HepG2 (cell line): ENCODE measurements around the gene FIBIN. TPM values are rescaled to one million over a fixed set of nuclear protein-coding genes. Genes with fewer than 3 reads are reported as not detected.

Experiments
- ATAC-seq: fragments of 200-7000 bp; cut with Tn5 transposase; 3 replicates; pipeline ENCODE4 v1.9.1; 2020; ENCODE audit warnings: mild to moderate bottlenecking, moderate library complexity
- BruUV-seq: library from RNA; stranded (reverse); fragments of 400-500 nt; replicated peaks from 2 replicates; lab custom pipeline; 2021; lab: Mats Ljungman, UMichigan
- CTCF ChIA-PET: fragments of 300-600 bp; formaldehyde crosslinking; extraction: SDS; loops from one replicate; lab custom pipeline; 2021; ENCODE audit warnings: low total read pairs, inconsistent platforms, low intra/inter-chr PET ratio; lab: Yijun Ruan, JAX
- POLR2A ChIA-PET: fragments of 350-600 bp; sonication (Branson Sonifier 250); formaldehyde crosslinking; loops from one replicate; lab custom pipeline; 2020; ENCODE audit warnings: antibody characterized with exemption, inconsistent platforms; lab: Yijun Ruan, JAX
- DNase-seq: peaks from one replicate; pipeline ENCODE4 v3.0.0-alpha.2; 2015; ENCODE audit warnings: low spot score
- FAIRE-seq: peaks from 3 replicates; lab custom pipeline; 2011; peaks lifted over from hg19 to GRCh38; lab: Jason Lieb, UNC
- H2AFZ ChIP-seq: one replicate; pipeline ENCODE4 v1.6.1; 2011; ENCODE audit warnings: low read length, inconsistent platforms
- H3K27ac ChIP-seq: fragments of 300-600 bp; 3 replicates; pipeline ENCODE4 v1.8.0; 2011; ENCODE audit warnings: mixed run types, mild to moderate bottlenecking, mixed read lengths, low read length, inconsistent platforms; ENCODE audit not compliant: insufficient read depth; ENCODE audit errors: extremely low read length
- H3K27me3 ChIP-seq, 2 experiments: fragments of 200-600 bp in 1 of 2; 2 replicates in 1 of 2; 3 replicates in 1 of 2; pipeline versions ENCODE4 v1.6.0 to v1.8.0; 2011; ENCODE audit warnings: low read length in 2 of 2, mild to moderate bottlenecking in 2 of 2, moderate library complexity in 2 of 2, inconsistent platforms in 1 of 2; ENCODE audit not compliant: insufficient read depth in 2 of 2, control insufficient read depth in 1 of 2
- H3K36me3 ChIP-seq, 2 experiments: fragments of 200-600 bp in 1 of 2; replicated peaks in 1 of 2; 2 replicates in 1 of 2; 3 replicates in 1 of 2; pipeline versions ENCODE4 v1.5.1 to v1.8.0; 2011; ENCODE audit warnings: low read length in 2 of 2, inconsistent platforms in 1 of 2; ENCODE audit not compliant: insufficient read depth in 2 of 2, control insufficient read depth in 1 of 2
- H3K4me1 ChIP-seq: 2 replicates; pipeline ENCODE4 v1.5.1; 2012; ENCODE audit warnings: low read length, inconsistent platforms; ENCODE audit not compliant: insufficient read depth
- H3K4me2 ChIP-seq: 2 replicates; pipeline ENCODE4 v1.6.0; 2011; ENCODE audit warnings: low read depth, low read length, inconsistent platforms
- H3K4me3 ChIP-seq, 3 experiments: fragments of 200-600 bp in 1 of 3; sonication (generic), shearing (Covaris generic) in 1 of 3; replicated peaks in 1 of 3; 2 replicates each; pipeline ENCODE4 v1.5.1; 2011 to 2016; ENCODE audit warnings: low read length in 3 of 3, inconsistent platforms in 2 of 3, low read depth in 2 of 3, mild to moderate bottlenecking in 2 of 3, control low read depth in 1 of 3, mixed read lengths in 1 of 3; ENCODE audit not compliant: insufficient read depth in 1 of 3
- H3K79me2 ChIP-seq: one replicate; pipeline ENCODE4 v1.6.1; 2011; ENCODE audit warnings: low read length, inconsistent platforms; ENCODE audit not compliant: insufficient read depth
- H3K9ac ChIP-seq: 2 replicates; pipeline ENCODE4 v1.6.0; 2011; ENCODE audit warnings: mild to moderate bottlenecking, low read depth, low read length, inconsistent platforms; ENCODE audit not compliant: insufficient read depth
- H3K9me3 ChIP-seq: 2 replicates; pipeline ENCODE4 v1.5.1; 2012; ENCODE audit warnings: mild to moderate bottlenecking, low read length
- H4K20me1 ChIP-seq: 2 replicates; pipeline ENCODE4 v1.6.0; 2011; ENCODE audit warnings: inconsistent platforms, mild to moderate bottlenecking, low read length, moderate library complexity; ENCODE audit not compliant: insufficient read depth
- ATF6 ChIP-seq: sonication (generic); formaldehyde crosslinking; conservative IDR thresholded peaks from 2 replicates; pipeline ENCODE4 v1.4.0; 2020; ENCODE audit warnings: missing genetic modification reagents
- BRF2 ChIP-seq: sonication (generic); formaldehyde crosslinking; IDR thresholded peaks from 2 replicates; pipeline ENCODE4 v1.8.1; 2022; ENCODE audit warnings: mild to moderate bottlenecking, missing genetic modification reagents
- CBX5 ChIP-seq: sonication (generic); formaldehyde crosslinking; IDR thresholded peaks from 2 replicates; pipeline ENCODE4 v1.4.0; 2020; ENCODE audit warnings: missing genetic modification reagents, borderline replicate concordance
- ELF4 ChIP-seq: sonication (generic); formaldehyde crosslinking; IDR thresholded peaks from 2 replicates; pipeline ENCODE4 v1.5.0; 2020; ENCODE audit warnings: missing genetic modification reagents, mild to moderate bottlenecking, moderate library complexity, borderline replicate concordance
- ERF ChIP-seq: IDR thresholded peaks from 2 replicates; pipeline ENCODE4 v1.6.1; 2018; ENCODE audit warnings: missing biosample characterization, missing genetic modification reagents
- FOXO1 ChIP-seq: sonication (generic); formaldehyde crosslinking; IDR thresholded peaks from 2 replicates; pipeline ENCODE4 v1.4.0; 2020; ENCODE audit warnings: missing genetic modification reagents
- HINFP ChIP-seq: sonication (generic); formaldehyde crosslinking; IDR thresholded peaks from 2 replicates; pipeline ENCODE4 v1.4.0; 2020; ENCODE audit warnings: low read depth, mild to moderate bottlenecking, missing genetic modification reagents
- JUND ChIP-seq: sonication (generic); formaldehyde crosslinking; IDR thresholded peaks from 2 replicates; pipeline ENCODE4 v1.8.0; 2022; ENCODE audit warnings: mild to moderate bottlenecking, missing genetic modification reagents
- MAFK ChIP-seq, 2 experiments: IDR thresholded peaks in 1 of 2; conservative IDR thresholded peaks in 1 of 2; 2 replicates each; pipeline ENCODE4 v1.6.1; 2011; ENCODE audit warnings: improper control_type of control experiment in 2 of 2, low read length in 2 of 2
- SKI ChIP-seq: fragments of 450-650 bp; IDR thresholded peaks from one replicate; pipeline ENCODE4 v1.6.1; 2018; ENCODE audit warnings: mild to moderate bottlenecking; ENCODE audit not compliant: partially characterized antibody
- SKIL ChIP-seq: sonication (generic); formaldehyde crosslinking; IDR thresholded peaks from 2 replicates; pipeline ENCODE4 v1.8.0; 2022; ENCODE audit warnings: missing genetic modification reagents, mild to moderate bottlenecking, moderate library complexity, borderline replicate concordance
- SMAD9 ChIP-seq: sonication (generic); formaldehyde crosslinking; IDR thresholded peaks from 2 replicates; pipeline ENCODE4 v1.5.1; 2020; ENCODE audit warnings: mild to moderate bottlenecking, missing genetic modification reagents
- TOPORS ChIP-seq: sonication (generic); formaldehyde crosslinking; IDR thresholded peaks from 2 replicates; pipeline ENCODE4 v1.8.0; 2023; ENCODE audit warnings: mild to moderate bottlenecking, missing genetic modification reagents
- ZNF124 ChIP-seq: sonication (generic); formaldehyde crosslinking; IDR thresholded peaks from 2 replicates; pipeline ENCODE4 v1.4.0; 2020; ENCODE audit warnings: missing genetic modification reagents
- ZNF326 ChIP-seq: sonication (generic); formaldehyde crosslinking; IDR thresholded peaks from 2 replicates; pipeline ENCODE4 v1.4.0; 2020; ENCODE audit warnings: missing genetic modification reagents, borderline replicate concordance
- ZNF629 ChIP-seq: sonication (generic); formaldehyde crosslinking; conservative IDR thresholded peaks from 2 replicates; pipeline ENCODE4 v1.5.0; 2020; ENCODE audit warnings: missing genetic modification reagents
- ZNF740 ChIP-seq: sonication (generic); formaldehyde crosslinking; IDR thresholded peaks from 2 replicates; pipeline ENCODE4 v1.4.0; 2020; ENCODE audit warnings: missing genetic modification reagents
- WGBS: methylation state at CpG from one replicate; pipeline ENCODE4 v1.1.6; 2017; ENCODE audit warnings: low lambda C conversion rate; 5-methylcytosine and 5-hydroxymethylcytosine counted together
- in situ Hi-C: cut with HindIII; loops from 2 replicates; pipeline ENCODE4 v1.10.0; 2017; ENCODE audit warnings: low pct_unique_long_range_greater_than_20kb; ENCODE audit not compliant: extremely low pct_ligation_motif_present
- intact Hi-C: fragments of 100-400 bp; cut with micrococcal nuclease; formaldehyde crosslinking; loops from one replicate; pipeline ENCODE4 v1.10.0; 2022; ENCODE audit not compliant: unreplicated experiment
- polyA plus RNA-seq, 8 experiments: library from polyadenylated mRNA; depleted of rRNA in 3 of 8; stranded (reverse) in 7 of 8; unstranded in 1 of 8; fragments of >200 nt; fragmentation: Illumina TruSeq in 4 of 8; extraction: Trizol in 4 of 8; gene quantifications; 2 replicates each; pipeline versions ENCODE4 v1.2.1 to v1.2.3, GENCODE V29; 2011 to 2016; ENCODE audit warnings: low read depth in 4 of 8, missing spikeins in 1 of 8, mixed read lengths in 1 of 8; ENCODE audit not compliant: insufficient read depth in 1 of 8
- total RNA-seq, 5 experiments: library from RNA; depleted of rRNA; stranded (reverse); fragments of >200 nt; fragmentation: Illumina TruSeq; extraction: Trizol; gene quantifications; 2 replicates each; pipeline ENCODE4 v1.2.3, GENCODE V29; 2016; ENCODE audit warnings: low read depth in 1 of 5

FIBIN gene
- total and polyA plus RNA-seq, 2 of the 13 experiments (the other 11 are each of a cell fraction or from before 2014, with no cell fraction given), result not detected

GRCh38 chr11:27020751-27021150, 26.8 kb downstream of the FIBIN start:
- no peak for DNase-seq
- H3K27ac ChIP-seq, result no peak overlapping the region
- H3K4me1 ChIP-seq, result peaks cover 12% of the 10 kb centered on the region
- ChIA-PET CTCF (no interaction called here), POLR2A (no interaction called here)
- H4K20me1 ChIP-seq, result no peaks in the 10 kb centered on the region
- 24% methylated on average over 2 of the region's 2 CpGs for WGBS
- no peaks in the 10 kb centered on the region for H3K9me3 ChIP-seq
- FAIRE-seq, result no peak
- no peak overlapping the region for H3K4me2 ChIP-seq
- BruUV-seq, result no TSS peak
- no peaks in the 10 kb centered on the region for H3K79me2 ChIP-seq
- intact Hi-C loops, result no loop called here
- in situ Hi-C loops, result no loop called here
- H3K36me3 ChIP-seq, result no peaks in the 10 kb centered on the region
- H3K27me3 ChIP-seq, result no peaks in the 10 kb centered on the region
- H3K4me3 ChIP-seq, result no peak overlapping the region
- no peak overlapping the region for H2AFZ ChIP-seq
- no peak for ATAC-seq
- H3K9ac ChIP-seq, result no peak overlapping the region
- TF ChIP-seq ZNF629 (CRISPR knock-in tag), result no peak
- no peak for TF ChIP-seq ATF6 (CRISPR knock-in tag)
- no peak for TF ChIP-seq TOPORS (CRISPR knock-in tag)
- TF ChIP-seq HINFP (CRISPR knock-in tag), result no peak
- TF ChIP-seq JUND, result no peak
- TF ChIP-seq FOXO1 (CRISPR knock-in tag), result no peak
- TF ChIP-seq ZNF326, result no peak
- no peak for TF ChIP-seq ZNF124 (CRISPR knock-in tag)
- no peak for TF ChIP-seq ELF4 (CRISPR knock-in tag)
- no peak for TF ChIP-seq ERF
- TF ChIP-seq SKI, result no peak
- TF ChIP-seq MAFK (conservative IDR thresholded peaks at IDR 0.05 in 1 of 2, IDR thresholded peaks at IDR 0.05 in 1 of 2; ENCODE audit: low read length in 2 of 2), result no peak
- no peak for TF ChIP-seq ZNF740
- no peak for TF ChIP-seq BRF2 (CRISPR knock-in tag)
- TF ChIP-seq SKIL (CRISPR knock-in tag), result no peak
- TF ChIP-seq CBX5 (CRISPR knock-in tag), result no peak
- no peak for TF ChIP-seq SMAD9 (CRISPR knock-in tag)
